ENCODE data around the gene HILPDA.
"Not testable (repeated sequence)": the region's sequence is repeated elsewhere in the genome, so short reads cannot be mapped to it uniquely, and the experiment has no call there.

Gene HILPDA

GRCh38 chr7:128497405-128497804 lies 41.7 kb downstream of the HILPDA start:
- no peak for TF ChIP-seq CTCF (IDR thresholded peaks at IDR 0.05; ENCODE audit: control extremely low read depth, extremely low read depth, low read depth, missing control alignments)
- DNase-seq (ENCODE audit: extremely low spot score): no peak
- ChIA-PET CTCF (interaction anchor here (1.3 kb wide), 1 partner anchor 12 kb away, joined by 3 read pairs; no protein-coding TSS in a partner anchor), POLR2A (no interaction called here)

- POLR2A ChIA-PET; CTCF ChIA-PET; DNase-seq (ENCODE audit: extremely low spot score): not testable (repeated sequence)
Measured at GRCh38 chr7:128505416-128505815, 49.7 kb downstream of the HILPDA start.

- CTCF ChIA-PET; DNase-seq (ENCODE audit: extremely low spot score): not testable (repeated sequence)
- POLR2A ChIA-PET: interaction anchor here (0.6 kb wide), 1 partner anchor 23 kb away, joined by 5 read pairs; no protein-coding TSS in a partner anchor
Measured at GRCh38 chr7:128506819-128507218, 51.1 kb downstream of the HILPDA start.

GRCh38 chr7:128507321-128507993 lies 51.8 kb downstream of the HILPDA start:
- CTCF ChIA-PET; POLR2A ChIA-PET; DNase-seq (ENCODE audit: extremely low spot score): not testable (repeated sequence)
